GDM1 (cell line): ENCODE data around the gene DLG2.

Experiments
- DNase-seq: peaks from one replicate; lab custom pipeline; 2025; lab: John Stamatoyannopoulos, UW

The DLG2 gene

DNA sequence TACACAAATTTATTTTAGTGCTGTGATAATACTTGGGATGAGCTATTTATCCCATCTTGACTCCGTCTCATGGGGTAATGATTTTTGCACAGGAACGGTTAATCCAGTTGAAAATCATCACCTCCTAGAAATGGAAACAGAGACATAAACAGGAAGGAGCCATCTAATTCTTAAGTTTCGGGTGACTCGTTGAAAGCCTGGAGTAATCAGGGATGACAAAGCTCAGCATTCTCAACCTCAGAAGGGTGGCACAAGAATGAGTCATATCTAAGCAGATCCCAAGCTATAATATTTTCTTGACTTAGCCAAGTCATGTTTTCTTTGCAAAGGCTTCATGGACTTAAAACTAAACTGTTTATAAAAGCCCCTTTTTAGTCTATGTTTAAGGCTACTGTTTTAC, 2060.2 kb downstream of the DLG2 start:
- DNase-seq, result no peak

DNA sequence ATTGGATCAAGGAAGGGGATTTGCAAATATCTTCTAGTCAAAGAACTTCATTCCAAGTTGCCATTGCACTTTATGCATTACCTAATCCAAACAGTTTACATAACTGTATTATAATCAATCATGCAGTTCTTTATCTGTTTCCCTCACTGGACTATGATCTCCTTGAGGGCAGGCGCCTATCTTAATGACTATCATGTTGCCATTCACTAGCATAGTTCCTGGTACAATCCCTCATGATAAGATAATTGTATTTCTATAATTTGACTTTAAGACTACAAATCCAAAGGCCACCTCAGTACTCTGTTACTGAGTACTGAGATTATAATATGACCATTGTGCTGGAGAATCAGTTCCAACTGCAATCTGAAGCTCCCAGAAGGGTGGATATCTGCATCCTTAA, 2062.3 kb downstream of the DLG2 start:
- DNase-seq, result no peak

DNA sequence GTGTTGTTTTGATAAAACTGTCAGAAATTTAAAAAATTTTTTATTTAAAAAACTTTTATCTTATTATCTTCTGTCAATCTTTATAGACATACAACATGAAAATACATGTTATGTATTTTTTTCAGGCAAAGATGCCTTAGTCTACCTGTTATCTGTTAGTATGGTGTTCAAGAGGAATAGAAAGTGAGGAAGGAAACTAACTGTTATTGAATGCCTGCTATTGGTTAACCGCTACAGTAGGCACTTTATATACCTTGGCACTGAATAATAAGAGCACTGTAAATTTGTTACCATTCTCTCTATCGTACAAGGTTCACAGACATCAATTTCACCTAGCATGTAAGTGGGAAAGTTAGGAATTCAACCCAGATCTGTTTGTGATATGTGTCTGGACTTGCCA, 2068.9 kb downstream of the DLG2 start:
- no peak for DNase-seq

DNA sequence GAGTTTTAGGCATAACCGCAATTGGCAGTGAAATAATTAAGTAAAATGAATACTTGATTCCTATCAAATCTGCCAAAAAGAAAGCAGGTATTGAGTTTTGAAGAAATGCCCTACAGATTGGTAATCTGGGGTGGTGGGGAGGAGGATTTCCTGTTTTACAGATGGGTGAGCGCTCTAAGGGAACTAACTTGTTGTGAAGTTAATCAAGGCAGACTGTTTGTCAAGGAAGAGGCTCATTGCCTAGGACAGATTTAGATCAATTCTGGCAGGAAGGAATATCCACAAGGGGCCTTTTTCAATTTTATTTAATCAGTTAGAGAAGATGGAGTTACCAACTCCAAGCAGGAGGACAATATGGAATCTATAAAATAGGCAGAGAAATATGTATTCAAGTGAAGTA, 2069.5 kb downstream of the DLG2 start:
- no peak for DNase-seq

DNA sequence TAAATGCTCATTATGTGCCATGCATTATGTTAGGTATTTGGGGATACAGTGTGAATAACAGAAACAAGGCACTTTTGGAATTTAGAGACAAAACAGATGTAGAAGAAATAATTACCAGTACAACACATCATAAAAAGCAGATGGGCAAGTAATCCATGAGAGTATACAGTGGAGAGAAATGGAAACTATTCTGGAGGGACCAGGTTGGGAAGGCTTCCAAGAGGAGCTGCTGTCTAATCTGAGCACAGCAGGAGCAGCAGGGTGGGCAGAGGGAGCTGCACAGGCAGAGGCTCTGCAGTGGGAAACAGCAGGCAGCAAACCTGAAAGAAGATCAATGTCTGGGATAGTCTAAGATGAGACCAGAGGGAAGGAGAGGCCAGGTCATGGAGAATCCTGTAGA, 2072.3 kb downstream of the DLG2 start:
- no peak for DNase-seq

DNA sequence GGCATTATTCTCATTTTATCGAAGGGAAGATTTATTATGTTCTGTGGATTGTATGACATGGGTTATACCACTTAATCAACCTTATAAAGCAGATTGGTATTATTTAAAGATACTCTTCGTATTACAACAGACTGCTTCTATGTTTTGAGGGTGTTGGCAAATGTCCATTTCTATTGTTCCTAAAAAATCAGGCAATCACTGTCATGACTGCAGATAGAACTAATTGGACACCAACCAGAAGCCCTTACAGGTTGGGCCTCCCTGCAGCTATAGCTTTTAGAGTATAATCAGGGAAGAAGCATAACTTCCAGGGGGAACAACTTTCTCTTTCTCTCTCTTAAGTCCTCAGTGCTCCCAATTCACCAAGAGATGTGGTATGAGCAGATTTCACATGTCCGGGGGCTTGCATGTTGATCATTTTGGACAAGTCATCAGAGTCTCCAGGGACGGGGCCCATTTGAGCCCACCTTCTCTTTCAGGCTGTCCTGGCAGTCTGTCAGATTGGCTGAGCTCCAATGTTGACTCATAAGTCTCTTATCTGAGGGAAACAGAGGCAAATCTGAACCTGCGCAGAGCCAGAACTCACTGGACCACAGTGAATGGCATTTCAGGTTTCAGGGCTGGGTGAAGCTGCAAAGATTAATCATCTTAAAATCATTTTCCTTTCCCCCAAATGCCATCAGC, 2077.0 kb downstream of the DLG2 start:
- no peak for DNase-seq

DNA sequence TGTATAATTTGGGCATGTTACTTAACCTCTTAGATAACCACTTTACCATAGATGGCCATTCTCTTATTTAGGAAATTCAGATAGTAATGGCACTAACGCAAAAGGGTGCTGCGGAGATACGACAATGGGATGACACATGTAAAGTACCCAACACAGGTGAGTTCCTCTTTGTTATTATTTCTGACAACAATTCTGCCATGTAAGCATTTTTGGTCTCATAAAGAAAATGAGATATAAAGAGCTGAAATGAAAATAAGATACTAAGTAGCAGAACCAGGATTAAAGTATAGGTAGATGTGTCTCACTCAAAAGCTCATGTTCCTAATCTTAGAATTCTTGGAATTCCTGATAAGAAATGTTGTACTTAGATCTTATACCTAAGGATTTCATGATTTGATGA, 2080.8 kb downstream of the DLG2 start:
- DNase-seq, result no peak

DNA sequence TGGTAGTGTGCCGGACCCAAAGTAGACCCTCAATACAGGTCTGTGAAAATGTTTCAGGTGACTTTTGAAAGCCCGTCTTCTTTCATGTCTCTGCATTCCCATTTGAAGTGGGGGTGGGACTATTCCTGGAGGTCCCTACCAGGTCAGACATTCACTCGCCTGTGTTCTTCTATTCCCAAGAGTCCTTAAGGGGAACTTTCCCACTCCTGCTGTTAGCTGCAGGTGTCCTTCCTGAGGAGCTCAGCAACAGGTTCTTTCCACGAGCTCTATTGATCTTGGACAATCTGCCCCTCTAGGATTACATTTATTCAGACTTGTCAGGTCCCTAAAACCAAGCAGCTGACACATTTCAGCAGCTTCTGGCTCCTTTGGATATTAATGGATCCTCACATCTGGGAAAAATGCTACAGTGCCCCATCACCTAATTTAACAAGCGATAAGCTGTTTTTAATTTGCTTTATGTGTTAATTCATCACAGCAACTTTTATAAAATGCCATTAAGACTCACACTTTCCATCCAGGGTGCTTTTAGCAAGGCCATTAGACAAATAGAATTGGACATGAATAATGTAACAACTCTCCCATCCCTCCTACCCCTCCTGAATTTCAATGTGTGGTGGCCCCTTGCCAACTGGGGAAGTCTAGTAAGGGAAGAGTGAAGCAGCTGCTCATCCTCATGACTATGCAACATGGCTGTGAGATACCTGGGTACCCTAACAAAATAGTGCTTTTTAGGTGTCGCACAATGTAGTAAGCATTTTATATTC, 2081.5 kb downstream of the DLG2 start:
- no peak for DNase-seq

DNA sequence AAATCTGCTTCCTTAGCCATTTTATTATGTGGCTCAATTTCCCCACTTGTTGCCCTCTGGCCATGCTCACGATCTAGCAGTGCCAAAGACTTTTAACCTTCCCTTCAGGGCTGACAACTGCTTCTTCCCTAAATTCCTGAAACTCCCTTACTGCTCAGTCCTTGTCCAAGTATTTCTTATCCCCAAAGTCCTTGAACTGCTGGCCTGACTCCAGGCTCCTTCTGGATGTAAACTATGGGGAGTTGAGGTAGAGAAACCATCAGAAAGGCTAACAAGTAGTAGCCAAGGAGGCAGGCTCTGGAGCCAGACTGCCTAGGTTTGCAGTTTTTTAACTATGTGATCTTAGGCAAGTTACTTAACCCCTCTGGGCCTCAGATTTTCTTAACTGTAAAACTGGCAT, 2082.3 kb downstream of the DLG2 start:
- no peak for DNase-seq

DNA sequence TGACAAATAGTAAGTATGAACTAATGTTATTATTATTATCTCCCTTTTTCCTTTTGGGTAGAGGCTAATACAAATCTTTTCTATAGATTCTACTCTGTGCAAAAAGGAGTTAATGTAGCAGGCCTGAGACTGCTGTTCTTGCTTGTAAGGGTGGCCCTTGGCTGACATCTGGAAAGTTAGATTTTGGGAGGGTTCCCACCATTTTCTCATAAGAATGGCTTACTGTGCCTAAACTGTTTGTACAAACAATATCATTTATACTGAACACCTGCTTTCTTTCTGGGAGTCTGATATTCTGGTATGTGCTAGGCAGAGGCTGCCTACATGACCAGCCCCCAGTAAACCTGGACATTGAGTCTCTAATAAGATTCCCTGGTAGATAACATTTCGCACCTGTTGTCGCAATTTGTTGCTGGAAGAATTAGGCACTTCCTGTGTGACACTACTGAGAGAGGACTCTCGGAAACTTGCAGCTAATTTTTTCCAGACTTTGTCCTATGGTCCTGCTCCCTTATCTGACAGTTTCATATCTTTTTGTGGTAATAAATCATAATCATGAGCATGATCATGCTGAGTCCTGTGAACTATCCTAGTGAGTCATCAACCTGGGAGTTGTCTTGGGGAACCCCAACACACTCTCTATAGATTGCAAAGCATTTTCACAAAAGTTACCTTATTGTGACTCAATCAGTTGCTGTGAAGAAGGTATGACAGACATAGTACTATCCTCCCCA, 2083.3 kb downstream of the DLG2 start:
- no peak for DNase-seq

DNA sequence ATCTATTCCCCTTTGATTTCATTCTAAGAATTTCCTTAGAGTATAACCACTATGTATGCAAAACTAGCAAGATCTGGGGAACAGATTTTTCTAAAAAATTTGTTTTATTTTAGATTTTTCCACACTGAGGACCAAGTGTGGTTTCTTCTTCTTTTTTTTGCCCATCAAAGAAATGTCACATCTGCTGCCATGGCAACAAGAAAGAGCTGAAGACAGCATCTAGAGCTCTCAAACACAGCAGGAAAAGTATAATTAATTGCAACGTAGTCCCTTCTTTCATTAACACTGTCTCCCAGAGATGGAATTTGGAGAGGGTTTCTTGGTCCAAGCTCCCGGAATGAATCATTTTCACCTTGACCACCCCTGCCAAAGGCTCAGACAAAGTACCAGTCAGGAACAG, 2084.3 kb downstream of the DLG2 start:
- no peak for DNase-seq

DNA sequence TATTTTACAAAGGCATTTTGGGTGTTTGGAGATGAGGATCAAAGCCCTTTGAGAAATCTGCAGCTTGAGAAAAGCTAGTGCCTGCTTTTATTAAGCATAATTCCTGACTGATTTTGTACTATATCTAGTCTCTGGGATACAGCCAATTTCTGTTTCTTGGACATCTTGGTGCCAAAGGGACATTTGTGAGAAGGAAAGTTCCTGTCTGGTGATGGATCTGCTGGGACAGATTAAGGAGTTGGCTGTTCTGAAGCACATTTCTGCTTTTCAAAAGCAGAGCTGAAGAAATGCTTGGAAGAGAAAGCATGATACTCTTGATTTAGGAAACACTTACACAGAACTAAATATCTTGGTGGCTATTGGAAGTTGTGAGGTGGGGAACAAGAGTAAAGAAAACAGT, 2086.4 kb downstream of the DLG2 start:
- no peak for DNase-seq

DNA sequence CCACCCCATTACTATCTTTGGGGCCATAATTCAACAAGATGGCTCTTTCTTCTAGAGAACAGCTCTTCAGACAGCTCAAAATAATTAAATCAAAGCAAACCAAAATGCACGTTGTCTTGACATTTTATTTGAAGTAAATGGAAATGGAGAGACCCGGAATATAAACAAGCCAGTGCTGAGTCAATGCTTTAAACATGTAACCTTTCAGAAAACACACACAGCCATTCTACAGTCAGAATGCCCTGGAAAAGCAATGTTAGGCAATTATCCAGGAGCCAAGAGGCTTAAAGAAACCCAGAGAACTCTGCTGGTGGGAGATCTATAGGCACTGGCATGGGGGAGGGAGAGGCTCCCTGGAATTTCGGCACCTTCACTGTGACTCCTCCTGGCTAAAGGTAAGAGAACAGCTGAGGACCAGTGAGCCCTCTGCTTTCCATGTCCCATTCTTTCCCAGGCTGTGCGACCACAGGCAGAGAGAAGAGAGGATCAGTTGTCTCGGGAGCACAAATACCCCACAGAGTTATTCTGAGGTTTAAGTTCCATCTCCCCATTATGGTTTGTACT, 2086.9 kb downstream of the DLG2 start:
- no peak for DNase-seq

DNA sequence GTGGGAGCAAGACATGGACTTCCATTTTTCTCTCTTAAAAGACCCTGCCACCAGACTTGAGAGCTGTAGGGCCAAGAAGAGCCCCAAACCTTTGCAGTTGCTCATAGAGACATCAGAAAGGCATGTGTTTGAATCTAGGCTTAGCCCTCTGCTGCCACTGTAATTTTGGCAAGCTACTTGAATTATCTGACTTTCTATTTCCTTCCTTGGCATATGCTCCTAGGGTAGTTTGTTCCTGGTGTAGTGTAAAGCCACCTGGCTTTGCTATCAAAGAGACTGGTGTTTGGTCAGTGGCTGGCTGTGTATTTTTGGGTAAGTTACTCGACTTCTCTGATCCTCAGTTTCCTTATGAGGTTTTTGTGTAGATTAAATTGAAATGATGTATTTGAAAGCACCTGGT, 2088.9 kb downstream of the DLG2 start:
- no peak for DNase-seq

DNA sequence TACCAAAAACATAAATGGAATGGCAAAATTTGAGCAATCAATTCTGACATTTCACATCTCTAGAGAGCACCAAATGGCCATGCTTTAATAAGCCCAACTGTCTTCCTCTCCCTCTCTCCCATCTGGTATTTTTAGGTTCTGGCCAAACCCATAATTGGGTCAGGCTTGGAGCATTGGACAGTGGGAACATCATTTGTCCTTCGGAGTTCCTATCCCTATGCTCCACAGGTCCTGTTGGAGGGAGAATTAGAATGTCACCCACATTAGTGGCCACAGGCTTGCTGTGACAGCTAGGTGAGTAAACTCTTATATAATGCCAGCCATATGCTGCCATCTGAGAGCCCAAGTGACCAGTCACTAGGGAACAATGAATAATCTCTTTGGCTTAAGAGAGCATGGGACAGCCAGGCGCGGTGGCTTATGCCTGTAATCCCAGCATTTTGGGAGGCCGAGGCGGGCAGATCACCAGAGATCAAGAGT, 2090.0 kb downstream of the DLG2 start:
- DNase-seq, result no peak

DNA sequence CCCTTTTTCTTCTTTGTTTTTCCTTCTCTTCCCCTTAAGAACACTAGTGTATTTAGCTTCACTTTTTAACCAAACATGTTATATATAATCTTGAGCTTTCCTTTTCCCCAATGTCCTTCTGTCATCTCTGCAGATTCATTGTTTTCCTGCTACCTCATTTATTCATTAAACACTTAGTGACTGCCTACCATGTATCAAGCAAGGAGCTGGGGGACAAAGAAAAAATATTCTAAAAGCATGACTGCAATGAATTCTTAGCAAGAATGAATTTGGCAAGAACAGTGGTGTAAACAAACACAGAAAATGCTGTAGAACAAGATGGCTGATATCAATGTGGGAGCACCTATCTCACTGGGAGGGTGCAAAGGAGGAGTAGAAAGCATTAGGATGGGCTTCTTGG, 2094.0 kb downstream of the DLG2 start:
- DNase-seq, result no peak

DNA sequence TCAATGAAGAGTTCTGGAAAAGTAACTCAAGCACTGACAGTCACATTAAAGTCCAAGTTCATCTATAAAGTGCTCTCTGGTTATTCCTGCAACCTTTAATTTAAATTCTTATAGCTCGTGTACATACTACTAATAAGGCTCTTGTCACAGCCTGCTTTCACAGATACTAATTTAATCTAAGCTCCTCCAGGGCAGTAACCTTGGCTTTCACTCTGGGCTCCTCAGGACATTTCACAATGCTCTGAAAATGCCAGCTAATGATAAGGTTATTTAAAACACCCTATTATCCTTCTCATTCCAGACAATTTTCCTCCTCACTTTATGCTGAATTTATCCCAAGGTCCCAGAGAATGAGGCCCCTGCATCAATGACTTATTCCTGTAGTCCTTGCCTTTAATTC, 2098.3 kb downstream of the DLG2 start:
- DNase-seq, result no peak

DNA sequence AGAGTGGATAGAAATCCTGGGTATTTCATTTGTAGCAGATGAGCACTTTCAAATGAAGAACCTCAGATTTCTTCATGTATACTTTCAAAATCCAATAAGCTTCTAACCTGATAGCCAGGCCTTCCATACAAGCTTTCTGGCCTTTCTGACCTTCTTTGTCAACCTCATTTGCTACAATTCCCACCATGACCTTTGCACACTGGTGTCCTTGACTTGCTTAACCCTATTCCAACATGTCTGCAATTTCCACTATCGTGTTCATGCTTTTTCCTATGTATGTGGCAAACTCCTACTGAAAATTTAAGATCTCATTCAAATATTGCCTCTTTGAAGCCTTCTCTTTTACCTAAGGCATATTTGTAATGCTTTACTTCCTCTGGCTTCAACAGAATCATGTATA, 2098.9 kb downstream of the DLG2 start:
- no peak for DNase-seq

DNA sequence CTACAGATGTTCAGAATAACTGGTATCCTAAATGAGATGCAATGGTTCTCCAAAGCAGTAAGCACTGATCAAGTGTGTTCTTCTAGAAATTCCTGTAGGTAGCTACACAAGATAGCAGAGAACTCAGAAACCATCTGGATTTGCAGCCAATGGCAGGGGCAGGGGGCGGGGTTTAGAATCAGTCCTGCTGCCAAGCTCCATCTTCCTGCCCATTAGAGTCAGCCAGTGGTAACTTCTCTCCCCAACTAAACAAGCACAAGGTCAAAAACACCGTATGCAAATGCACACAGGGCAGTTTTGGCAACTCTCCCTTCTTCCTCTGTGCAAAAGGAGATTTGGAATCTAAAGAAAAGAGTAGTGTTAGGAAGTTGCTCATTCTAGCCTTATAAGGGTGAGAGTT, 2103.5 kb downstream of the DLG2 start:
- DNase-seq, result no peak

DNA sequence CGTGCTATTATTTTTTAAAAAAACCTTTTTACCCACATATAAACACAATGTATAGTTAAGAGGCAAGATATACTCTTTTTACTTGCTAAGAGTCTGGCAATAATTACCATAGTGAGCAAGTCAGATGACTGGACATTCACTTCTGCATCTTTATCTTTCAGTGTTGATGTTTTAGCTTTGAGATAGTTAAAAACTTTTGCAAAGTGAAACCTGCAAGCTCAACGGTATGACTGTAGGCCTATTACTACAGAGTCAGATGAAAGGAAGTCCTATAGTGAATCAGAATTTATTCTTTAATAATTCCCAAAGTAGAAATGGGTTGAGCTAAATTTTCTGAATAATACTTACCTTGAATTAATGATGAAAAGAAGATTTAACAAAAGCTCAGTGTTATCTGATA, 2104.2 kb downstream of the DLG2 start:
- no peak for DNase-seq

DNA sequence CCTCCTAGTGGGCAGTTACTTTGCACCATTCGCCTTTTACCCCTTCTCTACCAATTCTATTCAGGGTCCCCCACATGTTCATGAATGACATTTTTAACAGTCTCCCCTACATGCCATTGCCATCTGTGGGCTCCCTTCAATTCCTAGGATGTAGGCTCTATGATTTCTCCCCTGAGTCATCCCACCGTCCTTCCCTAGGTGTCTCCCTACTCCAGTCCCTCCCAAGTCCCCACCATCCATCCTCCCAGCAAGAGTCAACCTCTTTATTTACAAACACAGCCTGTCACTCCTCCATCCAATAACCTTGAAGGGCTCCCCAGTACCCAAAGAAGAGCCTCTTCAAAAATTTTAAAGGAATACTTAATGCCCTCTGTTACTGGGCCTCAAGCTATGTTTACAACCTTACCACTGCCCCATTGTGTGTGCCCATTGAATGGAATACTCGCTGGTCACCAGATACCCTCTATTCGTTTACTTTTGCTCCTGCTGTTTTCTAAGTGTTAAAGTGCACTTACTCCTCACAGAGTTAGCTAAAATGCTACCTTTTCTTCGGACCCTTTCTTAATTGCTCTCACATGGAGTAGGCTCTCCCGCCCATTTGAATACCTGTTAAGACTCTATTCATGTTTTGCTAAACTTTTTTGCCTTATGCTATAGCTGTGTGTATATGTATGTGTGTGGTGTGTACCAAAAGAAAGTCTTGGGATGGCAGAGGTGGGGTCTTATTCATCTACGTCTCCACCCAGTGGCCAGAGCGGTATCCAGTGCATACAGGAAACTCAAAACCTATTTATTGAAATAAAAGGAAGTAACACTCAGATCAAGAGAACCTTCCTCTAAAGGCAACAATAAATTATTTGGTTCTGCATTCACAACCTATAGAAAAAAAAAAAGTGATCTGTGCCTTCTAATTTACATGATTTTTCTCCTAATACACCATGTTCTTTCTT, 2105.2 kb downstream of the DLG2 start:
- DNase-seq, result no peak

DNA sequence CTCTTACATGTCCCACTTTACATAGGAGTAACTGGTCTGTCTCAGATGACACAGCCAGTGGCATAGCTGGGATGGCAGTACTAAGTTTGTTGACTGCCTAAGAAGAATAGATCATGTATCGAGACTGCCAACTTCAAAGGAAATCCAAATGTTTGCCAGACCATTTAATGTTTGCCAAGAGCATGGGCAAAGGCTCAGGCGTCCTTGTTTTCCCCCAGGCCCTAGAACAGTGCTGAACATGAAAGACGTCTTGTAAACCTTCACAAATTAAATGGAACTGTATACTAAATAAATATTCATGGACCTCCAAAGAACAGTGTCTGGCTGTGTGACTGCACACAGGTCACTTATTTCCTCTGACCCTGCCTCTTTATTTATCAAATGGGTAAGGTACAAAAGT, 2106.3 kb downstream of the DLG2 start:
- no peak for DNase-seq
